HepG2 (cell line): ENCODE results near the gene MMD2.

Experiments used
- IKZF1 ChIP-seq: fragments of 450-650 bp; IDR thresholded peaks from 2 replicates; pipeline ENCODE4 v1.7.1; 2016
- IRF2 ChIP-seq: IDR thresholded peaks from 2 replicates; pipeline ENCODE4 v1.6.1; 2018; ENCODE audit warnings: missing genetic modification reagents, missing compliant biosample characterization
- PATZ1 ChIP-seq: sonication (generic); formaldehyde crosslinking; IDR thresholded peaks from 2 replicates; pipeline ENCODE4 v1.4.0; 2020; ENCODE audit warnings: missing genetic modification reagents
- ZNF143 ChIP-seq: sonication (generic); formaldehyde crosslinking; IDR thresholded peaks from 2 replicates; pipeline ENCODE4 v1.4.0; 2020; ENCODE audit warnings: missing genetic modification reagents
- ZNF639 ChIP-seq: conservative IDR thresholded peaks from 2 replicates; pipeline ENCODE4 v1.6.1; 2018; ENCODE audit warnings: missing genetic modification reagents
- TF ChIP-seq, protein P1 (sequence below): IDR thresholded peaks from 2 replicates; pipeline ENCODE4 v1.6.1; 2016; ENCODE audit warnings: missing compliant biosample characterization, missing genetic modification reagents, borderline replicate concordance
- TF ChIP-seq, protein P2 (sequence below): sonication (generic); formaldehyde crosslinking; IDR thresholded peaks from 2 replicates; pipeline ENCODE4 v1.5.0; 2020; ENCODE audit warnings: mild to moderate bottlenecking, missing genetic modification reagents, moderate library complexity
- TF ChIP-seq, protein P3 (sequence below): sonication (generic); formaldehyde crosslinking; conservative IDR thresholded peaks from 2 replicates; pipeline ENCODE4 v1.4.0; 2020; ENCODE audit warnings: missing genetic modification reagents

GRCh38 chr7:4944939-4945338 lies 14.0 kb downstream of the MMD2 start:
- TF ChIP-seq, protein P1, sequence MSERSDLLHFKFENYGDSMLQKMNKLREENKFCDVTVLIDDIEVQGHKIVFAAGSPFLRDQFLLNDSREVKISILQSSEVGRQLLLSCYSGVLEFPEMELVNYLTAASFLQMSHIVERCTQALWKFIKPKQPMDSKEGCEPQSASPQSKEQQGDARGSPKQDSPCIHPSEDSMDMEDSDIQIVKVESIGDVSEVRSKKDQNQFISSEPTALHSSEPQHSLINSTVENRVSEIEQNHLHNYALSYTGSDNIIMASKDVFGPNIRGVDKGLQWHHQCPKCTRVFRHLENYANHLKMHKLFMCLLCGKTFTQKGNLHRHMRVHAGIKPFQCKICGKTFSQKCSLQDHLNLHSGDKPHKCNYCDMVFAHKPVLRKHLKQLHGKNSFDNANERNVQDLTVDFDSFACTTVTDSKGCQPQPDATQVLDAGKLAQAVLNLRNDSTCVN (CRISPR knock-in tag): no peak
- no peak for TF ChIP-seq ZNF143 (CRISPR knock-in tag)
- no peak for TF ChIP-seq IRF2
- TF ChIP-seq ZNF639 (CRISPR knock-in tag): no peak
- no peak for TF ChIP-seq PATZ1 (CRISPR knock-in tag)
- no peak for TF ChIP-seq IKZF1
- TF ChIP-seq, protein P2, sequence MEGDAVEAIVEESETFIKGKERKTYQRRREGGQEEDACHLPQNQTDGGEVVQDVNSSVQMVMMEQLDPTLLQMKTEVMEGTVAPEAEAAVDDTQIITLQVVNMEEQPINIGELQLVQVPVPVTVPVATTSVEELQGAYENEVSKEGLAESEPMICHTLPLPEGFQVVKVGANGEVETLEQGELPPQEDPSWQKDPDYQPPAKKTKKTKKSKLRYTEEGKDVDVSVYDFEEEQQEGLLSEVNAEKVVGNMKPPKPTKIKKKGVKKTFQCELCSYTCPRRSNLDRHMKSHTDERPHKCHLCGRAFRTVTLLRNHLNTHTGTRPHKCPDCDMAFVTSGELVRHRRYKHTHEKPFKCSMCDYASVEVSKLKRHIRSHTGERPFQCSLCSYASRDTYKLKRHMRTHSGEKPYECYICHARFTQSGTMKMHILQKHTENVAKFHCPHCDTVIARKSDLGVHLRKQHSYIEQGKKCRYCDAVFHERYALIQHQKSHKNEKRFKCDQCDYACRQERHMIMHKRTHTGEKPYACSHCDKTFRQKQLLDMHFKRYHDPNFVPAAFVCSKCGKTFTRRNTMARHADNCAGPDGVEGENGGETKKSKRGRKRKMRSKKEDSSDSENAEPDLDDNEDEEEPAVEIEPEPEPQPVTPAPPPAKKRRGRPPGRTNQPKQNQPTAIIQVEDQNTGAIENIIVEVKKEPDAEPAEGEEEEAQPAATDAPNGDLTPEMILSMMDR (CRISPR knock-in tag): no peak
- TF ChIP-seq, protein P3, sequence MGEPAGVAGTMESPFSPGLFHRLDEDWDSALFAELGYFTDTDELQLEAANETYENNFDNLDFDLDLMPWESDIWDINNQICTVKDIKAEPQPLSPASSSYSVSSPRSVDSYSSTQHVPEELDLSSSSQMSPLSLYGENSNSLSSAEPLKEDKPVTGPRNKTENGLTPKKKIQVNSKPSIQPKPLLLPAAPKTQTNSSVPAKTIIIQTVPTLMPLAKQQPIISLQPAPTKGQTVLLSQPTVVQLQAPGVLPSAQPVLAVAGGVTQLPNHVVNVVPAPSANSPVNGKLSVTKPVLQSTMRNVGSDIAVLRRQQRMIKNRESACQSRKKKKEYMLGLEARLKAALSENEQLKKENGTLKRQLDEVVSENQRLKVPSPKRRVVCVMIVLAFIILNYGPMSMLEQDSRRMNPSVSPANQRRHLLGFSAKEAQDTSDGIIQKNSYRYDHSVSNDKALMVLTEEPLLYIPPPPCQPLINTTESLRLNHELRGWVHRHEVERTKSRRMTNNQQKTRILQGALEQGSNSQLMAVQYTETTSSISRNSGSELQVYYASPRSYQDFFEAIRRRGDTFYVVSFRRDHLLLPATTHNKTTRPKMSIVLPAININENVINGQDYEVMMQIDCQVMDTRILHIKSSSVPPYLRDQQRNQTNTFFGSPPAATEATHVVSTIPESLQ (CRISPR knock-in tag): no peak
